Measurements from ENCODE around the gene FAM184B.
A peak's percentile ranks its signal among the peaks of the same experiment; 100 is the strongest.

The FAM184B gene

DNA sequence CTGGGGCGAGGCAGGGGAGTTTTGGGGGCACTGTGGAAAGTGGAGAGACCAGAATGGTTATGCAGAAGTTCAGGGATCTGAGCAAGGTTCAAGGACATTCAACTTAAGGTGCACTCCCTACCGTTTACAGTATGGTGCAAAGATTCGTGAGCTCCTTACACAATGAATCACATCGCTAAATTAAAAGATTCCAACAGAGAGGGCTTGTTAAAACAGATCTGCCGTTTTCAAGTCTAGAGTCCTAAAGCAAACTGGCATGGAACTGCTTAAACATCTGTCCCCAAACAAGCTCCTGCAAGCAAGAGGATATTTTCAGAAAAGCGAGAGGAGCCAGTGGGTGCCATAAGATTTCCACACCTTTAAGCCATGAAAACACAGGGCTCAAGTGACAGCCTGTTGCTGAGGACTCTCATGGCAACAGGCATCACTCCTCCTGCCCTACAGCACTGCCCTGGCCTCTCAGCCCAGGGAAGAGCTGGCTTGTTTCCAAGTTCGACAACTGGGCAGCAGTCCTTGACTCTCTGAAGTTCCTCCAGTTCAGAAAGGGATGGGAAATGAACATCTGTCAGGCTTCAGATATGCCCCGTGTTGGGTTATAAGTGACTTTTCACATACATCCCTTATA lies 10.0 kb downstream of the FAM184B start:
- no peak for DNase-seq

DNA sequence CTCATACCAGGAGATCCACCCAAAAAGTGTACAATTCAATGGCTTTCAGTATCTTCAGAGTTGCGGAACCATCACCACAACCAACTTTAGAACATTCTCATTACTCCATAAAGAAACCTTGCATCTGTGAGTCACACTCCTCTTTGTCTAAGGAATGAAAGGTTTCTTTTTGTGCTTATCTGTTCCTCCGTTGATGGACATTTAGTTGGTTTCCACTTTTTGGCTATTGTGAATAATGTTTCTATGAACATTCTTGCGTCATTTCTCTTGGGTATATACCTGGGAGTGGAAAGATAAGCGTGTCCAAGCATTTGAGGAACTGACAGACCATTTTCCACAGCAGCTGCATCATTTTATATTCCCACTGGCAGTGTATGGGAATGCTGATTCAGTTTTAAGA lies 10.6 kb downstream of the FAM184B start:
- no peak for DNase-seq

DNA sequence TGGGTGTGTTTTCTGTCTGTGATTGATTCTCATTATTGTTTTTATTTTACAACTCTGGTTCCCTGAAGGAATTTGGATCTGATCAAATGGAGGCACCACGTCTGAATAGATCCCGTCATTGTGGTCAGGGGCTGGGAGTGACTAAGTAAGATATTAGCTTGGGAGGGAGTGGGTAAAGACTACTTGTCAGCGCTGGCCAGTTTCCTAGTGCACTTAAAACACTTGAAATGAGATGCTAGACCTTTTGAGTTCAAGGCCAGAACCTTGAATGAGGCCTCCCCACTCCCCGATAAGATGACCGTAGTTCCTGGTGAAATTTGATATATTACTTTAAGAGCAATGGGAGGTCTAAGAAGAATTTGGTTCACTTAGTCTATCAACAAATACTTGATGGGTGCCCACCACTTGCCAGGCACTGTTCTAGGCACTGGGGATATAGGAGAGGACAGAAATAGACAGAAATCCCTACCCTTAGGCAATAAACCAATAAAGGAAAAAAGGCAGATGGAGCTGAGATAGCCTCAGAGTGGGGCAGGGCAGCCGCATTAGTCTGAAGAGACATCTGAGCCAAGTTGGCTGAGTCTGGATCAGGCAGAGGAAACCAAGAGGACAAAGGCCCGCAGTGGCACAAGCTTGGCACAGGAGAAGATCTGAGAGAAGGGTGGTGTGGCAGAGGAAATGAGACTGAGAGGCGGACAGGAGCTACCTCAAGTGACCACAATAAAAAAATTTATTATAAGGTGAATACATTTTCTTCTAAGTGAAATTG lies 11.8 kb downstream of the FAM184B start:
- no peak for DNase-seq

- no peak for DNase-seq
Measured at GRCh38 chr4:17766826-17767458, 14.5 kb downstream of the FAM184B start.

GRCh38 chr4:17765514-17766286 lies 15.7 kb downstream of the FAM184B start:
- peak; percentile 6 for DNase-seq

- DNase-seq = no peak
Measured at GRCh38 chr4:17763931-17764330, 17.5 kb downstream of the FAM184B start.

GRCh38 chr4:17763416-17763815 lies 18.0 kb downstream of the FAM184B start:
- no peak for DNase-seq

DNA sequence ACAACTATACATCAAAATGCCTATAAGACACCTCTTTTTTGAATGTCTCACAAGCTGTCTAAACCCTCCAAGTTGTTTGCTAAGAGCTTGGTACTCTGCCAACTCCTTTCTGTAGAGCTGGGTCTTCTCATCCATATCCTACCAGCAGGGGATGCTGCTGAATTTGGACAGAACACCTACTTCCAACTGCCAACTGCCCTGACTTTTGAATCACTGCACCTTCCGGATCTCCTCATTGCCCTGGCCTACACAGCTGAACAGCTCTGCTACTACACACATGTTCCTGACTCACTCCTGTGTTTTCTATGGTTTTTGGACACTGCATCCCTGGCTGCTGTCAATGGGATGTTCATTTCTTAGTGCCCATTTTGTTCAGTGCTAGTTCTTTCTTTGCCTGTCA lies 18.7 kb downstream of the FAM184B start:
- peak; percentile 6 for DNase-seq

GRCh38 chr4:17761062-17761461 lies 20.4 kb downstream of the FAM184B start:
- DNase-seq = peak; percentile 12

- DNase-seq = no peak
Measured at GRCh38 chr4:17760626-17761025, 20.8 kb downstream of the FAM184B start.

DNA sequence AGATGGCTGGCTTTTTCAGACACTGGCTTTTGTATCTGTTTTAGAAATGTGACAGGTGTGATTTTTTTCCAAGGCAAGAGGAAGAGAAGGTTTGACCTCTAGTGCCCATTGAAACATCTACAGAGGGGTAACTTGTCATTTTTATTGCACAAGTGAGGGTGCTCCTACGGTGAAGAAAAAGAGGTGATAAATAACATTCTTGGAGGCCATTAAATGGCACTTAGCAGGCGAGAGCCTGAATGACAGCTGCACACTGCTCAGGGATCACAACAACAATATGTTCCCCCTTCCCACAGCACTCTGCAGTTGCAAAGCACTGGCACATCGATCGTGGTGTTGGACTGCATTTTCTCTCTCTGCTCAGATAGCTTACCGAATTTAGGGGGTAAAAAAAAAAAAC lies 22.9 kb downstream of the FAM184B start:
- no peak for DNase-seq

DNA sequence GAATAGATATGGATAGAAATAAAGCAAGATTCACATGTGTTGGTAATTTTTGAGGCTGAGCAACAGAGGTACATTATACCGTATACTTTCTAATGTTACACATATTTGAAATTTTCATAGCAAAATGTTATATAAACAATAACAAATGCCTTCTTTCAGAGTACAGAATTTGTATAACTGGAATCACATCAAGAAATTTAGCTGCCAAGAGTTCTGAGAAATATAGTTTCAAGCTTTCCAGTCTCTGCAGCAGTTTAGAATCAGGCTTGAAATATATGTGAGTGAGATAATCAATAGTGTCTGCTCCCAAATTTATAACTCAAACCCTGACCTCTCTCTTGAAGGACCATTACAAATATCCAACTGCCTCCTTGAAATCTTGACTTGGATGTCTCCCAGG lies 23.8 kb downstream of the FAM184B start:
- no peak for DNase-seq

GRCh38 chr4:17753646-17754045 lies 27.8 kb downstream of the FAM184B start:
- no peak for DNase-seq

- no peak for DNase-seq
Measured at GRCh38 chr4:17740702-17741101, 40.7 kb downstream of the FAM184B start.

DNA sequence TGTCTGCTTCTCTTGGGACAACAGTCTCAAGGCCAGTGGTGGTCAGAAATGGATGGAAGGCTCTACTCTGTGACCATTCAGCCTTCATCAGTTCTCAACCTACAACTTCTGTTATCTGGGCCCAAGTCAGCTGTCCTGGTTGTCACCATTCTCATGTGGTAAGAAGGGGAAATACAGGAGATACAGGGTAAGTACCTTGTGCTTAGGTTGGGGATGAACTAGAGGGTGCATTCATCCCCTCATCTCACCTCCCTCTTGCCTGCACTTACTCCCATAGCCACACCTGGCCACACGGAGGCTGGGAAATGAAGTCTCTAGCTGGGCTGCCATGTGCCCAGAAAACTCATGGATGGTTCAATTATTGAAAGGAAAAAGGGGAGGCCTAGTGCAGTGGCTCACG lies 44.9 kb downstream of the FAM184B start:
- no peak for DNase-seq

GRCh38 chr4:17726911-17727310 lies 54.5 kb downstream of the FAM184B start:
- DNase-seq = no peak

GRCh38 chr4:17723648-17724047 lies 57.8 kb downstream of the FAM184B start:
- DNase-seq = no peak

DNA sequence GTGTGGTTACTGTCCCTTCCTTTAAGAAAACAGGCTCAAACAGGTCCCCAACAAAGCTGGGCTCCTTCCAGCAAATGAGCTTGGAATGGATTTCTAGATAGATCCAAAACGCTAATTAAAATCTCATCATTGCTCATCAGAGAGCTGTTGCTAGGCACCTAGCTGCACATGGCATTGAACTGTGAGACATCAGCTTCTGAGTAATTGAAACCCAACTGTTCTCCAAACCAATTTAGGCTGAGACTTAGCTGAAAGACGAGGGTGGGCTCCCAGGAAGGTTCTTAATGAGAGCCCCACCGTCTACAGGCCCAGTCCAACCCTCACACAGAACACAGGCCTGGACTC lies 59.1 kb downstream of the FAM184B start:
- DNase-seq = no peak

- no peak for DNase-seq
Measured at GRCh38 chr4:17721496-17722355, 59.7 kb downstream of the FAM184B start.

DNA sequence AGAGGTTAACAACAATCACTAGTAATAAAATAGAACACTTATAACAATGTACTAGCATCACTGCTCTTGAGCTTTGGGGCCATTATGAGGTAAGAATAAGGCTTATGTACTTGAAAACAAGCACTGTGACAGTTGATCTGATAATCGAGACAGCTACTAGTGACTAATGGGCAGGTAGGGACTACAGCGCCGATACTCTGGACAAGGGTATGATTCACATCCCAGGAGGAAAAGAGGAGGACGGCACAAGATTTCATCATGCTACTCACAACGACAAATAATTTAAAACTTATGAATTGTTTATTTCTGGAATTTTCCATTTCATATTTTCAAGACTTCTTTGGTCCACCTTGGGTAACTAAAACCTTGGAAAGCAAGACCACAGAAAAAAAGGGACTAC lies 62.3 kb downstream of the FAM184B start:
- no peak for DNase-seq

- DNase-seq = no peak
Measured at GRCh38 chr4:17718471-17718870, 63.0 kb downstream of the FAM184B start.

DNA sequence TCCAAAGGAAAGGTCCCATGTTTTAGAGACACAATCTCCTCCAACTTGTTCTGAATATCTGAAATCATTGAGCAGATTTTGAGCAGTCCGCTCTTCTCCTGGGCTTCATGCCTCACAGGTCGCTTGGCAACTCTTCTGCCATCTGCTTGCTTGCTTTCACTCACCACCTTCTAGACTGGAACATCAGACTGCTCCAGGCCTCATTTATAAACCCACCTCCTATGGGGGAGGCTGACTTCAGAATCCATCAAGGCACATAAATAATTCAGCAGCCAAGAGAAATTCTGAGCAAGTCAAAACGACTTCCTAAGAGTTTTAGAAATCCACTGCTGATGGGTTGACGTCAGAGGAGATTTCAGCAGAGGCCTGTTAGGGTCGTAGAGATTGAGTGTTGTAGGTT lies 64.1 kb downstream of the FAM184B start:
- no peak for DNase-seq

DNA sequence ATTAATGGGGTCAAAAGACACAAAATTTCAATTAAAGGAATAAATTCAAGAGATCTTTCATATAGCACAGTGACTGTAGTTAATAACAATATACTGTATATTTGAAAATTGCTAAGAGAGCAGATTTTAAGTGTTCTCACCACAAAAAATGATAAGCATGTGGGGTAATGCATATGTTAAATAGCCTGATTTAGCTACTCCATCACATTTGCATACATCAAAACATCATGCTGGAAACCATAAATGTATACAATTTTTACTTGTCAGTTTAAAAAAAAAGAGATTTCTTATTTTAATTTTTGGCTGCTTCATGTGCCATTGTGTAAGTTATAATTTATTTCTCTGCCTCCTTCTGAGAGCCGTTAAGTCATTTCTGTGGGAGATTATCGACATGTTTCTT lies 65.9 kb downstream of the FAM184B start:
- no peak for DNase-seq

Measured in MV-4-11 (cell line).